HG03280 (cell line): ENCODE data around the gene AQP5.

ENCODE experiments used
- ATAC-seq: cut with Tn5 transposase; IDR thresholded peaks from one replicate; pipeline ENCODE4 v1.9.1; 2021; ENCODE audit warnings: mild to moderate bottlenecking, moderate library complexity; ENCODE audit not compliant: unreplicated experiment

Gene AQP5

GRCh38 chr12:49932023-49932422 lies 29.6 kb upstream of the AQP5 start:
- ATAC-seq = no peak

GRCh38 chr12:49932533-49933130 lies 29.0 kb upstream of the AQP5 start:
- no peak for ATAC-seq

- no peak for ATAC-seq
Observed at GRCh38 chr12:49933796-49934195, 27.9 kb upstream of the AQP5 start.

DNA sequence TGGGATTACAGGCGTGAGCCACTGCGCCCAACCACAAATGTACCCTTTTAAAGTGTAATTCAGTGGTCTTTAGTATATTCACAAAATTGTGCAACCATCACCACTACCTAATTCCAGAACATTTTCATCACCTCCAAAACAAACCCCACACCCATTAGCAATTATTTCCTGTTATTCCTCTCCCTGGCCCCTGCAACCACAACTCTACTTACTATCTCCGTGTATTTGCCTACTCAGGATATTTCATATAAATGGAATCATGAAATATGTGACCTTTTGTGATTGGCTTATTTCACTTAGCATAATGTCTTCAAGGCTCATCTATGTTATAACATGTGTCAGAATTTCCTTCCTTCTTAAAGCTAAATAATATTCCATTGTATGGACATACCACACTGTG lies 27.2 kb upstream of the AQP5 start:
- ATAC-seq = no peak

GRCh38 chr12:49936925-49937324 lies 24.7 kb upstream of the AQP5 start:
- no peak for ATAC-seq

GRCh38 chr12:49937639-49938300 lies 23.9 kb upstream of the AQP5 start:
- ATAC-seq = no peak

- ATAC-seq = no peak
Observed at GRCh38 chr12:49939307-49939706, 22.4 kb upstream of the AQP5 start.

DNA sequence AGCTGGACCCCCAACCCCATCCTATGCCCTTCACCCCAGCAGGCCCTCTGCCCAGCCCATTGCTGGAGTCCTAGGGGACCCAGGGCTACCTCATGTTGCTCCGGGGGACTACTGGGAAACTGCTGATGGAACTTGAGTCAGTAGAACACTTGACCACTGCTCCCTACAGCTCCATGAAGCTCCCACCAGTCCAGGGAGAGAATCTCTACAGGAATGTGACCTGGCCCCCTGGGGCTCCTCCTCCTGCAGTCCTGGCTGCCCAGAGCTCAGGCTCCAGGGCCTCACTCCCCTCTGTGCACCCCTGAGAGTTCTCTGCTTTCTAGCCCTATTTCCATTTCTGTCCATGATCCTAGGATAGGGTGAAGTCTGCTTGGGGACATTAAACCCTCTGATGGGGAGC lies 22.0 kb upstream of the AQP5 start:
- no peak for ATAC-seq

GRCh38 chr12:49941556-49942511 lies 19.8 kb upstream of the AQP5 start:
- no peak for ATAC-seq

GRCh38 chr12:49942512-49942893 lies 19.2 kb upstream of the AQP5 start:
- ATAC-seq = no peak

GRCh38 chr12:49942921-49943624 lies 18.6 kb upstream of the AQP5 start:
- ATAC-seq = no peak

- ATAC-seq = no peak
Observed at GRCh38 chr12:49943625-49943960, 18.1 kb upstream of the AQP5 start.

GRCh38 chr12:49944046-49944445 lies 17.6 kb upstream of the AQP5 start:
- no peak for ATAC-seq

DNA sequence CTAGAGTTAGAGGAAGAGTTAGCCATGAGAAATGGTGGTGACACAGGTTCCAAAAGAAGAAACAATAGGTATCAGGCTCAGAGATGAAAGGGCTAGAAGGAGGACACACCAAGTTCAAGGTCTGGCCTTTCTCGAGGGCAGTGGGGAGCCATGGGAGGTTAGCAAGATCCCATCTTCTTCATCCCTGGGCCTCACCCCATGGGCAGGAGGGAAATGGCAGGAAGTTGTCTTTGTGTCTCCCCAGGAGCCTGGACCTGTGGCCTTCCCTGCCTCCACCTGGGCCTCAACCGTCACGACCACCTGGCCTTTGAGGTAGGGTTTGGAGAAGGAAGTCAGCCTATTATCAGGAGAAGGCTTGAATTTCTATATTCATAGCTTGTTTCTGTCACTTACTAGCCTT lies 17.0 kb upstream of the AQP5 start:
- ATAC-seq = no peak

DNA sequence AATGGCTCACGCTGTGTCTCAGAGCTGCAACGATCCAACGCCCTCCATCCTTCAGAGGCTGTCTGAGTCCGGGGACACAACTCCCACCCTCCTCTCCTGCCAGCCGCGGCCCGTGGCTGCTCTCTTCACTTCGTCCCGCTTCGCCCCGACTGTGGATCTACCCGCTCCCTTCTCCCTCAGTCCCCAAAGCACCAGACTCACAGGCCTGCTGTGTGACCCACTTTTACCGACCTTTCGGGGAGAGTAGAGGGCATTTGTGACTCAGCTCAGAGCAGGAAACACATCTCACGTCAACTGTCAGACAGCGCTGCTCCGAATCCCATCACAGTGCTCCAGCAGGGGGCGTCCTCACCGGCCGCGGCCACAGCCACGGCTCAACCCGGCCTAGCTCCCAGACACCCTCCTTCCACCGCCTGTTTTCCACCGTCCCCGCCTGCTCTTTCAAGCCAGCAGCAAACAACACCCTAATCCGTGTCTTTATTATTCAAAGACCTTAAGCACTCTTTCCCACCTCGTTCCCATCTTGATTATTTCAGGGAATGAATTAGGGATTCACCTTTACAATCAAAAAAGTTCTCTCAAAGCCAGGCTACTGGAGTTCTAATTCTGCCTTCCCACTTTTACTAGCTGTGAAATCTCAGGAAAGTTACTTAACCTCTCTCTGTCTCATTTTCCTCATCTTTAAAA lies 16.1 kb upstream of the AQP5 start:
- peak; percentile 91 for ATAC-seq

- no peak for ATAC-seq
Observed at GRCh38 chr12:49946086-49946485, 15.6 kb upstream of the AQP5 start.

DNA sequence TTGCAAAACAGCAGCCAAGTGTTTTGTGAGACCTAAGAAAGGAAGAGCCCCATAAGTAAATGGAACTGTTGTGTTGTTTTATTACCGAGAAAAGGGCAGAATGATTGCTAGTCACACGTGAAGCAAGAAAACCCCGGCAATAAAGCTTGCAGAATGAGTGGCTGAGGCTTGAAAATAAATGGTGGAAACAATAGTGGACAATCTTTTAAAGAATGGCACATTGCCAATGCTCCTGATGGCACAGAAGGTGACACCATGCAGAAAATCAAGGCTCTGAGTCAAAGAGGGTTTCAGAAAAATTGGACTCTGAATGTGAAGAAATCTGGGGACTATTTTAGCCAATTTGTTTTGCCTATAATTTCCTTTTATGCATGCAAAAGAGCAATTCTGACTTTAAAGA lies 15.2 kb upstream of the AQP5 start:
- ATAC-seq = no peak

GRCh38 chr12:49947593-49948226 lies 14.0 kb upstream of the AQP5 start:
- ATAC-seq = no peak

GRCh38 chr12:49948866-49949845 lies 12.5 kb upstream of the AQP5 start:
- ATAC-seq = no peak
